GM21447 (cell line): Measurements from ENCODE around the gene ZNF787.

Source experiments
- ATAC-seq: cut with Tn5 transposase; IDR thresholded peaks from one replicate; pipeline ENCODE4 v1.9.1; 2021; ENCODE audit not compliant: unreplicated experiment

The ZNF787 gene

GRCh38 chr19:56144376-56144775, 23.3 kb upstream of the ZNF787 start:
- no peak for ATAC-seq

- no peak for ATAC-seq
These were observed 21.9 kb upstream of the ZNF787 start for GRCh38 chr19:56142897-56143434.

- ATAC-seq: no peak
These were observed 21.1 kb upstream of the ZNF787 start for GRCh38 chr19:56142087-56142787.

GRCh38 chr19:56141417-56141993, 20.4 kb upstream of the ZNF787 start:
- ATAC-seq: no peak

GRCh38 chr19:56140583-56141416, 19.7 kb upstream of the ZNF787 start, which contains the start of gene ZNF444:
TSS of gene ZNF444 (plus strand) at chr19:56141287. CDS start at chr19:56146912, 5,625 bp downstream.
- peak; percentile 87 for ATAC-seq

- peak; percentile 1 for ATAC-seq
These were observed 18.9 kb upstream of the ZNF787 start for GRCh38 chr19:56139847-56140582.

- ATAC-seq: no peak
These were observed 17.0 kb upstream of the ZNF787 start for GRCh38 chr19:56138069-56138468.

- no peak for ATAC-seq
These were observed 16.3 kb upstream of the ZNF787 start for GRCh38 chr19:56137405-56137804.

- ATAC-seq: no peak
These were observed 15.3 kb upstream of the ZNF787 start for GRCh38 chr19:56136362-56136761.

- ATAC-seq: no peak
These were observed 13.5 kb upstream of the ZNF787 start for GRCh38 chr19:56134654-56134921.

- ATAC-seq: no peak
These were observed 13.0 kb upstream of the ZNF787 start for GRCh38 chr19:56133858-56134653.

GRCh38 chr19:56132316-56132822, 11.3 kb upstream of the ZNF787 start:
- ATAC-seq: no peak

GRCh38 chr19:56131651-56132050, 10.6 kb upstream of the ZNF787 start:
- ATAC-seq: no peak

GRCh38 chr19:56130006-56130405, 8.9 kb upstream of the ZNF787 start:
- no peak for ATAC-seq

- ATAC-seq: no peak
These were observed 6.1 kb upstream of the ZNF787 start for GRCh38 chr19:56126983-56127780.

- no peak for ATAC-seq
These were observed 4.9 kb upstream of the ZNF787 start for GRCh38 chr19:56125806-56126590.

- no peak for ATAC-seq
These were observed 3.5 kb upstream of the ZNF787 start for GRCh38 chr19:56124578-56124977.

GRCh38 chr19:56123266-56123891, 2.3 kb upstream of the ZNF787 start:
- no peak for ATAC-seq
